ENCODE measurements around the gene RAD51B.

The RAD51B gene

GRCh38 chr14:68450391-68451120, 631.0 kb downstream of the RAD51B start:
- H3K4me3 ChIP-seq (ENCODE audit: low read depth, low read length), result no peak overlapping the region
- no peak for TF ChIP-seq CTCF (IDR thresholded peaks at IDR 0.05; ENCODE audit: low read depth, low read length)

GRCh38 chr14:68451696-68452373, 632.3 kb downstream of the RAD51B start:
- no peak for TF ChIP-seq CTCF (IDR thresholded peaks at IDR 0.05; ENCODE audit: low read depth, low read length)
- H3K4me3 ChIP-seq (ENCODE audit: low read depth, low read length), result no peak overlapping the region

GRCh38 chr14:68458253-68458652, 638.7 kb downstream of the RAD51B start:
- no peak overlapping the region for H3K4me3 ChIP-seq (ENCODE audit: low read depth, low read length)
- TF ChIP-seq CTCF (IDR thresholded peaks at IDR 0.05; ENCODE audit: low read depth, low read length), result no peak

- no peak for TF ChIP-seq CTCF (IDR thresholded peaks at IDR 0.05; ENCODE audit: low read depth, low read length)
- no peak overlapping the region for H3K4me3 ChIP-seq (ENCODE audit: low read depth, low read length)
These were observed 639.4 kb downstream of the RAD51B start for GRCh38 chr14:68458840-68459469.

- H3K4me3 ChIP-seq (ENCODE audit: low read depth, low read length), result no peak overlapping the region
- no peak for TF ChIP-seq CTCF (IDR thresholded peaks at IDR 0.05; ENCODE audit: low read depth, low read length)
These were observed 640.0 kb downstream of the RAD51B start for GRCh38 chr14:68459480-68460136.

GRCh38 chr14:68460541-68460940, 641.0 kb downstream of the RAD51B start:
- no peak for TF ChIP-seq CTCF (IDR thresholded peaks at IDR 0.05; ENCODE audit: low read depth, low read length)
- H3K4me3 ChIP-seq (ENCODE audit: low read depth, low read length), result no peak overlapping the region
